Activated CD4-positive, alpha-beta T cell treated with anti-CD3 and anti-CD28 coated beads, Interleukin-2, amount 10 ng/mL, durations not matched to agents 24 days and 14 days (primary cell): ENCODE results near the gene TTLL11. TPM values are rescaled to one million over a fixed set of nuclear protein-coding genes. Genes with fewer than 3 reads are reported as not detected.
"Not testable (repeated sequence)": the region's sequence is repeated elsewhere in the genome, so short reads cannot be mapped to it uniquely, and the experiment has no call there.

Experiments
- DNase-seq: peaks from one replicate; pipeline ENCODE4 v3.0.0; 2022
- H3K27ac Mint-ChIP-seq: one replicate; pipeline ENCODE4 v1.8.0; 2022; ENCODE audit warnings: mild to moderate bottlenecking, mixed read lengths
- H3K27me3 Mint-ChIP-seq: one replicate; pipeline ENCODE4 v1.8.0; 2022; ENCODE audit warnings: mixed read lengths
- H3K36me3 Mint-ChIP-seq: one replicate; pipeline ENCODE4 v1.8.0; 2022; ENCODE audit warnings: low read depth, mild to moderate bottlenecking, mixed read lengths
- H3K4me1 Mint-ChIP-seq: one replicate; pipeline ENCODE4 v1.8.0; 2021; ENCODE audit warnings: mixed read lengths
- H3K4me3 Mint-ChIP-seq: one replicate; pipeline ENCODE4 v1.8.0; 2022; ENCODE audit warnings: mild to moderate bottlenecking, moderate library complexity, mixed read lengths
- H3K9me3 Mint-ChIP-seq: one replicate; pipeline ENCODE4 v1.8.0; 2021; ENCODE audit warnings: mixed read lengths
- intact Hi-C: fragments of 100-400 bp; cut with micrococcal nuclease; formaldehyde crosslinking; loops from one replicate; pipeline ENCODE4 v1.15.1; 2023
- total RNA-seq: library from RNA; stranded (reverse); gene quantifications from 2 replicates; pipeline ENCODE4 v1.2.3, GENCODE V29; 2022

The TTLL11 gene
- total RNA-seq, 1 donor from 2014 or later, result 2.4 TPM

DNA sequence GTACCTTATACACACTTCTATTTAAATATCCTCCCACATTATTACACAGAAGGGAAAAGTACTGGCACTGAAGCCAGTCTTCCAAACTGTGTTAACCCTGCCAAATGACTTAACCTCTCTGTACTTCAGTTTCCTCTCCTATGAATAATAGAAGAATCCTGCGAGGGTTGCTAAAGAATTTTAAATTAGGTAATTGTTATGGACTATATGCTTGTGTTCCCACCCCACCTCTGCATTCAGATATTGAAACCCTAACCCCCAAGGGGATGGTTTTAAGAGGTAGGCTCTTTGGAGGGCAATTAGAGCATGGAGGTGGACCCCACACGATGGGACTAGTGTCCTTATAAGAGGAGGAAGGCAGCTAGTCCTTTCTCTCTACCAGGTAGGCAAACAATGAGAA is 72.7 kb downstream of the TTLL11 start:
- Mint-ChIP-seq H3K9me3 (no peaks in the 10 kb centered on the region), H3K4me3 (no peak overlapping the region), H3K36me3 (no peaks in the 10 kb centered on the region), H3K27me3 (no peaks in the 10 kb centered on the region), H3K27ac (no peak overlapping the region), H3K4me1 (no peaks in the 10 kb centered on the region)
- intact Hi-C loops, result no loop called here
- peak; percentile 24 for DNase-seq

DNA sequence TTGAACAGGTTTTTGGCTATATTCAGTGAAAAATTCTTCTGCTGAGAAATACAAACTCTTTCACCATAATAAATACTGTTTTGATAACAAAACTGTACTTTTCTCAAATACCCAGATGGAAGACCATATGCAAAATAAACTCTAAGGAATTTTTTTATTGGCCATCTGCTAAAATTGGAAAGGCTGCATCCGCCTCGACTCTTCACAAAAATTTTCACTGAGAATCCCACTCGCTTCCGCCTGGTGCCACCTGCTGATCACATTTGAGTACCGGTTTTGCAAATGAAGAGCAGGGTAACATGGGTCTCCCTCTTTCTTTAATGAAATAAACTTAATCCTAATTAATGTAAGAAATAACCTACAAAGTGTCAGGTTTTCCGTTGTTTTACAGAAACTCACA is 76.4 kb downstream of the TTLL11 start:
- H3K4me3 Mint-ChIP-seq, result no peak overlapping the region
- intact Hi-C loops, result no loop called here
- H3K36me3 Mint-ChIP-seq, result no peaks in the 10 kb centered on the region
- no peaks in the 10 kb centered on the region for H3K27me3 Mint-ChIP-seq
- peaks cover 1% of the 10 kb centered on the region for H3K4me1 Mint-ChIP-seq
- no peak overlapping the region for H3K27ac Mint-ChIP-seq
- H3K9me3 Mint-ChIP-seq, result no peaks in the 10 kb centered on the region
- peak; percentile 23 for DNase-seq

GRCh38 chr9:122016309-122016708 is 76.8 kb downstream of the TTLL11 start:
- Mint-ChIP-seq H3K27ac (no peak overlapping the region), H3K27me3 (no peaks in the 10 kb centered on the region), H3K36me3 (no peaks in the 10 kb centered on the region), H3K9me3 (no peaks in the 10 kb centered on the region), H3K4me1 (peaks cover 1% of the 10 kb centered on the region), H3K4me3 (no peak overlapping the region)
- intact Hi-C loops, result no loop called here
- no peak for DNase-seq

GRCh38 chr9:122015170-122015821 is 77.8 kb downstream of the TTLL11 start:
- DNase-seq, result no peak
- Mint-ChIP-seq H3K36me3 (no peaks in the 10 kb centered on the region), H3K4me1 (peaks cover 1% of the 10 kb centered on the region), H3K27ac (no peak overlapping the region), H3K9me3 (no peaks in the 10 kb centered on the region), H3K27me3 (no peaks in the 10 kb centered on the region), H3K4me3 (no peak overlapping the region)
- intact Hi-C loops, result no loop called here

GRCh38 chr9:122011818-122012498 is 81.2 kb downstream of the TTLL11 start:
- Mint-ChIP-seq H3K36me3 (no peaks in the 10 kb centered on the region), H3K27me3 (peaks cover 2% of the 10 kb centered on the region), H3K27ac (no peak overlapping the region), H3K4me1 (peaks cover 1% of the 10 kb centered on the region), H3K4me3 (no peak overlapping the region), H3K9me3 (no peaks in the 10 kb centered on the region)
- intact Hi-C loops, result no loop called here
- no peak for DNase-seq

DNA sequence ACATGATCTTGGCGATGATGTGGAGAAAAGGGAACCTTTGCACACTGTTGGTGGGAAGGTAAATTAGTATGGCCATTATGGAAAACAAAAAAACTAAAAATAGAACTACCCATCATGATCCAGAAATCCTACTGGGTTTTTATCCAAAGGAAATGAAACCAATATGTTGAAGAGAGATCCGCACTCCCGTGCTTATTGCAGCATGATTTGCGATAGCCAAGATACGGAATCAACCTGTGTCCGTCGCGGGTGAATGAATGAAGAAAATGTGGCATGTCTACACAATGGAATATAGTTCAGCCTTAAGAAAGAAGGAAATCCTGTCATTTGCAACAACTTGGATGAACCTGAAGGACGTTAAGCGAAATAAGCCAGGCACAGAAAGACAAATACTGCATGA is 84.5 kb downstream of the TTLL11 start:
- Mint-ChIP-seq H3K9me3 (no peaks in the 10 kb centered on the region), H3K4me1 (peaks cover 1% of the 10 kb centered on the region), H3K36me3 (no peaks in the 10 kb centered on the region), H3K27me3 (peaks cover 2% of the 10 kb centered on the region), H3K27ac (no peak overlapping the region), H3K4me3 (no peak overlapping the region)
- no peak for DNase-seq
- intact Hi-C loops, result no loop called here

GRCh38 chr9:122007837-122008236 is 85.3 kb downstream of the TTLL11 start:
- Mint-ChIP-seq H3K9me3 (no peaks in the 10 kb centered on the region), H3K36me3 (no peaks in the 10 kb centered on the region), H3K4me1 (peaks cover 1% of the 10 kb centered on the region), H3K27ac (no peak overlapping the region), H3K4me3 (no peak overlapping the region), H3K27me3 (peaks cover 2% of the 10 kb centered on the region)
- intact Hi-C loops, result no loop called here
- DNase-seq, result peak; percentile 27

- peaks cover 2% of the 10 kb centered on the region for H3K27me3 Mint-ChIP-seq
These were observed 87.5 kb downstream of the TTLL11 start for GRCh38 chr9:122005597-122005996.

DNA sequence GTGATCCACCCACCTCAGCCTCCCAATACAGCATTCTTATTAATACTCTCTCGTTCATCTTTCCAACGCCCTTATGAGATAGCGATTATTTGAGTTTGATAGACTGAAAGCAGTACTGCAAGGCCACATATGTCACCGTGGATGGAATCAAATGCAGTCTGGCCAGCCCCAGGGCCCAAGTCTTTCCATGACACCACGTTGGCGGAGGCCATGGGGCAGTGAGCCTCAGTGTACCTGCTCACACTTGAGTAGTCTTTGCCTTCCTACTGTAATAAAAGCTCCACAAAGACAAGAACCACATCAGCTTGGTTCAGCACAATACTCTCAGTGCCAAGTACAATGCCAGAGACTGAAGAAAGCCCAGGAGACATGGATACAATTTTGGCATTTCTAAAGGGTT is 88.5 kb downstream of the TTLL11 start:
- no peak for DNase-seq
- Mint-ChIP-seq H3K4me3 (no peak overlapping the region), H3K27ac (no peak overlapping the region), H3K27me3 (peaks cover 2% of the 10 kb centered on the region), H3K36me3 (no peaks in the 10 kb centered on the region), H3K9me3 (no peaks in the 10 kb centered on the region), H3K4me1 (no peaks in the 10 kb centered on the region)
- intact Hi-C loops, result no loop called here

More at GRCh38 chr9:122005597-122005996, 87.5 kb downstream of the TTLL11 start:
- DNase-seq, result peak; percentile 12
- Mint-ChIP-seq H3K36me3 (no peaks in the 10 kb centered on the region), H3K27ac (no peak overlapping the region), H3K4me1 (no peaks in the 10 kb centered on the region), H3K9me3 (no peaks in the 10 kb centered on the region), H3K4me3 (no peak overlapping the region)
- intact Hi-C loops, result no loop called here

- Mint-ChIP-seq H3K4me1 (no peaks in the 10 kb centered on the region), H3K4me3 (no peak overlapping the region), H3K9me3 (no peaks in the 10 kb centered on the region), H3K27ac (no peak overlapping the region), H3K36me3 (no peaks in the 10 kb centered on the region), H3K27me3 (no peaks in the 10 kb centered on the region)
- intact Hi-C loops, result no loop called here
- no peak for DNase-seq
These were observed 91.5 kb downstream of the TTLL11 start for GRCh38 chr9:122001491-122002201.

DNA sequence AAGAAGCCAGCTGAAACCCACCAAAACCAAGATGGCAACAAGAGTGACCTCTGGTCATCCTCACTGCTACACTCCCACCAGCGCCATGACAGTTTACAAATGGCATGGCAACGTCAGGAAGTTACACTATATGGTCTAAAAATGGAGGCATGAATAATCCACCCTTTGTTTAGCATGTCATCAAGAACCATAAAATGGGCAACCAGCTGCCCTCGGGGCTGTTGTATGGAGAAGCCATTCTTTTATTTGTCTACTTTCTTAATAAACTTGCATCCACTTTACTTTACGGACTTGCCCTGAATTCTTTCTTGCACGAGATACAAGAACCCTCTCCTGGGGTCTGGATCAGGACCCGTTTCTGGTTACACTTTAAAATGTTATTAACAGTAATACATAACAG is 92.6 kb downstream of the TTLL11 start:
- H3K4me1 Mint-ChIP-seq, H3K36me3 Mint-ChIP-seq, H3K4me3 Mint-ChIP-seq, H3K27ac Mint-ChIP-seq, H3K9me3 Mint-ChIP-seq, H3K27me3 Mint-ChIP-seq, DNase-seq, intact Hi-C loops: not testable (repeated sequence)

- no peaks in the 10 kb centered on the region for H3K27me3 Mint-ChIP-seq
- no peaks in the 10 kb centered on the region for H3K4me1 Mint-ChIP-seq
- DNase-seq, result no peak
- intact Hi-C loops, result loop anchor here (10.0 kb wide), 1 partner anchor 55 kb away; no protein-coding TSS in a partner anchor
- H3K36me3 Mint-ChIP-seq, result no peaks in the 10 kb centered on the region
- no peak overlapping the region for H3K27ac Mint-ChIP-seq
- no peaks in the 10 kb centered on the region for H3K9me3 Mint-ChIP-seq
- no peak overlapping the region for H3K4me3 Mint-ChIP-seq
These were observed 93.6 kb downstream of the TTLL11 start for GRCh38 chr9:121999556-121999955.

- H3K36me3 Mint-ChIP-seq, result no peaks in the 10 kb centered on the region
- no peak overlapping the region for H3K4me3 Mint-ChIP-seq
- H3K9me3 Mint-ChIP-seq, result no peaks in the 10 kb centered on the region
- H3K27ac Mint-ChIP-seq, result no peak overlapping the region
- intact Hi-C loops, result loop anchor here (10.0 kb wide), 1 partner anchor 56 kb away; no protein-coding TSS in a partner anchor
- H3K4me1 Mint-ChIP-seq, result no peaks in the 10 kb centered on the region
- no peaks in the 10 kb centered on the region for H3K27me3 Mint-ChIP-seq
- DNase-seq, result no peak
These were observed 94.5 kb downstream of the TTLL11 start for GRCh38 chr9:121998513-121999049.

DNA sequence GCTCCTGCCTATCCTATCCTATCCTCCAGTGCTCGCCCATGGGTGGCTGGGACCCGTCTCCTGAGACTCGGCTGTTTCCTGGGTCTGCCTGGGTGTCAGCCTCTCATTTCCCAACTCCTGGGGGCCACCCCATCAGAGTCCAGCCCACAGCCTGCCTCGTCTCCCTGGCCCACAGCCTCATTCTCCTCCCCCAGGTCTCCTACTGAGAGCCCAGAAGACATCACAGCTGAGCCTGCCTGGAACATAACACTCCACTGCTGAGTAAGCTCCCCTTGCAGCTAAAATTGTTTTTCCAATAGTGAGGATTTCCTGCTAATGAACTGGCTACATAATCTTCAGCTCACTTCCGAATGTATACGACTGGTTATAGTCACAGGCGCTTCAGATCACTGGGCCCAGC is 95.3 kb downstream of the TTLL11 start:
- DNase-seq, result no peak
- H3K27ac Mint-ChIP-seq, result no peak overlapping the region
- H3K4me1 Mint-ChIP-seq, result no peaks in the 10 kb centered on the region
- no peak overlapping the region for H3K4me3 Mint-ChIP-seq
- H3K9me3 Mint-ChIP-seq, result no peaks in the 10 kb centered on the region
- H3K27me3 Mint-ChIP-seq, result no peaks in the 10 kb centered on the region
- intact Hi-C loops, result loop anchor here (10.0 kb wide), 1 partner anchor 57 kb away; no protein-coding TSS in a partner anchor
- H3K36me3 Mint-ChIP-seq, result no peaks in the 10 kb centered on the region
